Common myeloid progenitor, CD34-positive (primary cell): ENCODE results near the gene OSBPL2.

Source experiments
- CTCF ChIA-PET: fragments of 350-600 bp; sonication (Branson Sonifier 250); formaldehyde crosslinking; loops from one replicate; lab custom pipeline; 2021; ENCODE audit warnings: antibody characterized with exemption; lab: Charles Lee
- POLR2A ChIA-PET: fragments of 350-600 bp; sonication (Branson Sonifier 250); formaldehyde crosslinking; loops from one replicate; lab custom pipeline; 2021; ENCODE audit warnings: antibody characterized with exemption; lab: Charles Lee
- DNase-seq, 3 donors: peaks; one replicate each; pipeline versions ENCODE4 v3.0.0 to v3.0.0-alpha.2; 2013
- H3K27ac ChIP-seq, 2 experiments: 1 replicate in 1 of 2; 2 replicates in 1 of 2; pipeline ENCODE4 v1.7.0; 2013; ENCODE audit warnings: inconsistent platforms in 2 of 2, low read length in 2 of 2, mild to moderate bottlenecking in 2 of 2, low read depth in 1 of 2, moderate library complexity in 1 of 2; ENCODE audit not compliant: severe bottlenecking in 2 of 2, insufficient read depth in 1 of 2, poor library complexity in 1 of 2
- H3K27me3 ChIP-seq, 5 experiments: replicated peaks in 2 of 5; 1 replicate in 3 of 5; 2 replicates in 2 of 5; pipeline versions ENCODE4 v1.6.1 to v1.7.0; 2013; ENCODE audit warnings: low read length in 4 of 5, mild to moderate bottlenecking in 2 of 5, moderate library complexity in 2 of 5, inconsistent platforms in 1 of 5; ENCODE audit not compliant: insufficient read depth in 5 of 5, control insufficient read depth in 4 of 5
- H3K36me3 ChIP-seq, 4 experiments: 1 replicate in 2 of 4; 2 replicates in 2 of 4; pipeline versions ENCODE4 v1.6.1 to v1.7.0; 2013; ENCODE audit warnings: low read length in 3 of 4, control low read depth in 1 of 4, mild to moderate bottlenecking in 1 of 4; ENCODE audit not compliant: control insufficient read depth in 4 of 4, insufficient read depth in 4 of 4
- H3K4me1 ChIP-seq, 4 experiments: 1 replicate in 3 of 4; 2 replicates in 1 of 4; pipeline versions ENCODE4 v1.6.1 to v1.7.1; 2013; ENCODE audit warnings: low read length in 3 of 4, mild to moderate bottlenecking in 3 of 4, control low read depth in 1 of 4, inconsistent platforms in 1 of 4, moderate library complexity in 1 of 4; ENCODE audit not compliant: control insufficient read depth in 4 of 4, insufficient read depth in 4 of 4; ENCODE audit errors: control extremely low read depth in 1 of 4
- H3K4me3 ChIP-seq, 7 experiments: 1 replicate in 4 of 7; 2 replicates in 3 of 7; pipeline versions ENCODE4 v1.5.1 to v1.7.0; 2013; ENCODE audit warnings: mild to moderate bottlenecking in 7 of 7, low read length in 6 of 7, moderate library complexity in 6 of 7, inconsistent platforms in 2 of 7, low read depth in 2 of 7, control low read depth in 1 of 7; ENCODE audit not compliant: insufficient read depth in 4 of 7, control insufficient read depth in 1 of 7; ENCODE audit errors: extremely low read depth in 1 of 7
- H3K9me3 ChIP-seq, 5 experiments: 1 replicate in 4 of 5; 2 replicates in 1 of 5; pipeline versions ENCODE4 v1.6.1 to v1.7.1; 2013; ENCODE audit warnings: low read length in 4 of 5, mild to moderate bottlenecking in 2 of 5, inconsistent platforms in 1 of 5, low read depth in 1 of 5, moderate library complexity in 1 of 5; ENCODE audit not compliant: control insufficient read depth in 4 of 5, insufficient read depth in 2 of 5; ENCODE audit errors: control extremely low read depth in 1 of 5
- WGBS: methylation state at CpG from one replicate; pipeline ENCODE4 v1.1.5; 2013; ENCODE audit not compliant: insufficient coverage; 5-methylcytosine and 5-hydroxymethylcytosine counted together

OSBPL2 gene

GRCh38 chr20:62208061-62208794, 30.1 kb upstream of the OSBPL2 start:
- POLR2A ChIA-PET, result no interaction called here
- WGBS, result 92% methylated on average over 9 of the region's 19 CpGs
- CTCF ChIA-PET, result no interaction called here

GRCh38 chr20:62208795-62209755, 29.2 kb upstream of the OSBPL2 start:
- H3K9me3 ChIP-seq, result no peaks in the 10 kb centered on the region
- ChIA-PET CTCF (no interaction called here), POLR2A (interaction anchor here (0.6 kb wide), 1 partner anchor 21 kb away, joined by 3 read pairs; no protein-coding TSS in a partner anchor)
- no peak for DNase-seq
- WGBS, result 54% methylated on average over 15 of the region's 27 CpGs
- no peak overlapping the region for H3K4me3 ChIP-seq
- H3K36me3 ChIP-seq, result peaks cover 0 to 5% (median 1%) of the 10 kb centered on the region in 4 experiments
- no peaks in the 10 kb centered on the region for H3K4me1 ChIP-seq
- H3K27me3 ChIP-seq, result peaks cover 0 to 38% (median 3%) of the 10 kb centered on the region in 5 experiments
- H3K27ac ChIP-seq, result no peak overlapping the region

More at GRCh38 chr20:62208061-62208794, 30.1 kb upstream of the OSBPL2 start:
- DNase-seq, result no peak
- Histone ChIP-seq H3K27me3 (peaks cover 0 to 34% (median 3%) of the 10 kb centered on the region in 5 experiments), H3K9me3 (no peaks in the 10 kb centered on the region), H3K36me3 (peaks cover 0 to 6% (median 2%) of the 10 kb centered on the region in 4 experiments), H3K4me1 (no peaks in the 10 kb centered on the region), H3K4me3 (no peak overlapping the region), H3K27ac (no peak overlapping the region)

- no peaks in the 10 kb centered on the region for H3K4me1 ChIP-seq
- peaks cover 0 to 47% (median 4%) of the 10 kb centered on the region in 5 experiments for H3K27me3 ChIP-seq
- no peak overlapping the region for H3K4me3 ChIP-seq
- H3K27ac ChIP-seq, result no peak overlapping the region
- CTCF ChIA-PET, result no interaction called here
- no peak for DNase-seq
- H3K9me3 ChIP-seq, result no peaks in the 10 kb centered on the region
- H3K36me3 ChIP-seq, result peaks cover 0 to 3% (median 1%) of the 10 kb centered on the region in 4 experiments
- POLR2A ChIA-PET, result interaction anchor here (0.6 kb wide), 1 partner anchor 22 kb away, joined by 3 read pairs; no protein-coding TSS in a partner anchor
- WGBS, result 71% methylated on average over 13 of the region's 17 CpGs
These were observed 28.3 kb upstream of the OSBPL2 start for GRCh38 chr20:62209850-62210495.

GRCh38 chr20:62210496-62210855, 27.8 kb upstream of the OSBPL2 start:
- 76% methylated on average over 20 of the region's 21 CpGs for WGBS
- no peaks in the 10 kb centered on the region for H3K9me3 ChIP-seq
- peaks cover 0 to 52% (median 4%) of the 10 kb centered on the region in 5 experiments for H3K27me3 ChIP-seq
- H3K4me1 ChIP-seq, result no peaks in the 10 kb centered on the region
- ChIA-PET CTCF (no interaction called here), POLR2A (no interaction called here)
- no peak for DNase-seq
- H3K27ac ChIP-seq, result no peak overlapping the region
- no peak overlapping the region for H3K4me3 ChIP-seq
- H3K36me3 ChIP-seq, result peaks cover 0 to 3% (median 1%) of the 10 kb centered on the region in 4 experiments

- H3K27me3 ChIP-seq, result peaks cover 0 to 59% (median 4%) of the 10 kb centered on the region in 5 experiments
- H3K4me3 ChIP-seq, result no peak overlapping the region
- no peaks in the 10 kb centered on the region for H3K4me1 ChIP-seq
- no peaks in the 10 kb centered on the region for H3K9me3 ChIP-seq
- POLR2A ChIA-PET, result no interaction called here
- CTCF ChIA-PET, result interaction anchor here (1.0 kb wide), 1 partner anchor 12 kb away, joined by 3 read pairs; no protein-coding TSS in a partner anchor
- peaks cover 0 to 3% (median under 1%) of the 10 kb centered on the region in 4 experiments for H3K36me3 ChIP-seq
- no peak for DNase-seq
- 92% methylated on average over 8 of the region's 8 CpGs for WGBS
- H3K27ac ChIP-seq, result no peak overlapping the region
These were observed 27.1 kb upstream of the OSBPL2 start for GRCh38 chr20:62211216-62211615.

GRCh38 chr20:62211769-62212288, 26.5 kb upstream of the OSBPL2 start:
- H3K27me3 ChIP-seq, result peaks cover 0 to 66% (median 4%) of the 10 kb centered on the region in 5 experiments
- no peak for DNase-seq
- peaks cover 0 to 3% (median 0%) of the 10 kb centered on the region in 4 experiments for H3K36me3 ChIP-seq
- H3K9me3 ChIP-seq, result no peaks in the 10 kb centered on the region
- CTCF ChIA-PET, result interaction anchor here (1.0 kb wide), 1 partner anchor 13 kb away, joined by 3 read pairs; no protein-coding TSS in a partner anchor
- POLR2A ChIA-PET, result no interaction called here
- no peak overlapping the region for H3K27ac ChIP-seq
- no peak overlapping the region for H3K4me3 ChIP-seq
- WGBS, result 73% methylated on average over 6 of the region's 9 CpGs
- no peaks in the 10 kb centered on the region for H3K4me1 ChIP-seq
